Endothelial cell of umbilical vein (primary cell): Measurements from ENCODE around the gene RHEX.

Source experiments
- EZH2 ChIP-seq: IDR thresholded peaks from 2 replicates; pipeline ENCODE4 v1.6.1; 2012; ENCODE audit warnings: borderline replicate concordance, low read depth, mild to moderate bottlenecking, moderate library complexity, low read length, inconsistent platforms; ENCODE audit not compliant: severe bottlenecking
- GATA2 ChIP-seq: IDR thresholded peaks from 2 replicates; pipeline ENCODE4 v1.7.0; 2011; ENCODE audit warnings: low read depth, mild to moderate bottlenecking, moderate library complexity, mixed read lengths, low read length; ENCODE audit not compliant: insufficient read length, insufficient read depth
- POLR2A ChIP-seq: IDR thresholded peaks from 2 replicates; pipeline ENCODE4 v1.6.1; 2012; ENCODE audit warnings: low read depth, mild to moderate bottlenecking, control low read depth, low read length
- TF ChIP-seq, protein P1 (sequence below), 2 donors: IDR thresholded peaks; 1 replicate in 1 of 2; 2 replicates in 1 of 2; pipeline ENCODE4 v1.5.1; 2011; ENCODE audit warnings: low read length in 2 of 2, mild to moderate bottlenecking in 2 of 2, moderate library complexity in 2 of 2, control low read depth in 1 of 2, inconsistent platforms in 1 of 2, low read depth in 1 of 2; ENCODE audit not compliant: insufficient read depth in 1 of 2; ENCODE audit errors: extremely low read depth in 1 of 2

DNA sequence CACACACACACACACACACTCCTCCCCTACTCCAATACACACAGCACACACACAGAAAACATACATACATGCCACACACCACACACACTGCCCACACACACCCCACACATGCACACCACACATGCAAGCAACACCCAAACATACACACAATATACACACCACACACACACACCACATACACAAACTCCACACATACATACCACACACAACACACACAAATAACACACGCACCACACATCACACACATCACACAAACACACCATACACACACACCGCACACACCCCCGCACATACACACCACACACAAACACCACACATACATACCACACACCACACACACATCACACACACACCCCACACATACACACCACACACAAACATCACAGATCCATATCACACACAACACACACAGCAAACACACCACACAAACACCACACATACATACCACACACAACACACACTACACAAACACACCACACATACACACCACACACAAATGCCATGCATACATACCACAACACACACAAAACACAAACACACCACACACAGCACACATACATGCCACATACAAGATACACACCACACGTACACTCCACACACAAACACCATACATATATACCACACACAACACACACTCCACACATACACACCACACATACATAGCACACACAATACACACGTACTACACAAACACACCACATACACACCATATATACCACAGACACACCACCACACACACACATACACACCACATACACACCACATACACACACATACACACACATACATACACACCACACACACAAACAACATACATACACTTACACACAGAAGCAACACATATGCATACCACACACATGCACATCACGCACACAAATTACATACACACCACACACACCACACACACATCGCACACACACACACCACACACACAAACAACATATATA, 48.8 kb upstream of the RHEX start:
- TF ChIP-seq, protein P1, sequence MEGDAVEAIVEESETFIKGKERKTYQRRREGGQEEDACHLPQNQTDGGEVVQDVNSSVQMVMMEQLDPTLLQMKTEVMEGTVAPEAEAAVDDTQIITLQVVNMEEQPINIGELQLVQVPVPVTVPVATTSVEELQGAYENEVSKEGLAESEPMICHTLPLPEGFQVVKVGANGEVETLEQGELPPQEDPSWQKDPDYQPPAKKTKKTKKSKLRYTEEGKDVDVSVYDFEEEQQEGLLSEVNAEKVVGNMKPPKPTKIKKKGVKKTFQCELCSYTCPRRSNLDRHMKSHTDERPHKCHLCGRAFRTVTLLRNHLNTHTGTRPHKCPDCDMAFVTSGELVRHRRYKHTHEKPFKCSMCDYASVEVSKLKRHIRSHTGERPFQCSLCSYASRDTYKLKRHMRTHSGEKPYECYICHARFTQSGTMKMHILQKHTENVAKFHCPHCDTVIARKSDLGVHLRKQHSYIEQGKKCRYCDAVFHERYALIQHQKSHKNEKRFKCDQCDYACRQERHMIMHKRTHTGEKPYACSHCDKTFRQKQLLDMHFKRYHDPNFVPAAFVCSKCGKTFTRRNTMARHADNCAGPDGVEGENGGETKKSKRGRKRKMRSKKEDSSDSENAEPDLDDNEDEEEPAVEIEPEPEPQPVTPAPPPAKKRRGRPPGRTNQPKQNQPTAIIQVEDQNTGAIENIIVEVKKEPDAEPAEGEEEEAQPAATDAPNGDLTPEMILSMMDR (IDR thresholded peaks at IDR 0.05; ENCODE audit: extremely low read depth in 1 of 2, insufficient read depth in 1 of 2, low read depth in 1 of 2, low read length in 2 of 2): no peak
- TF ChIP-seq POLR2A (no peak), GATA2 (no peak), EZH2 (no peak)
